Measurements from ENCODE around the gene PHLDA2. TPM values are rescaled to one million over a fixed set of nuclear protein-coding genes. Genes with fewer than 3 reads are reported as not detected.

PHLDA2 gene
- polyA plus RNA-seq, 2 of the 4 experiments (the other 2 are of a cell fraction): 7.0 to 49.6 TPM

GRCh38 chr11:2893935-2894334 lies 35.3 kb downstream of the PHLDA2 start:
- POLR2A ChIA-PET: interaction anchor here (3.5 kb wide), 1 partner anchor 35 kb away, joined by 41 read pairs; the partner anchor contains the start of gene PHLDA2
- H3K27ac ChIP-seq: no peak overlapping the region
- ATAC-seq (no peak), FAIRE-seq (no peak), DNase-seq (ENCODE audit: low read depth in 1 of 2, low spot score in 1 of 2) (no peak)
- peaks cover 25% of the 10 kb centered on the region for H3K4me1 ChIP-seq
- no peak overlapping the region for H3K4me2 ChIP-seq
- CTCF ChIA-PET: interaction anchor here (0.7 to 21.2 kb wide), 11 partner anchors 10 to 493 kb away, joined by 3 to 1059 read pairs (median 8); partner anchors contain the start of genes PHLDA2 and TSSC4
- WGBS (ENCODE audit: missing lambda C conversion rate): 92% methylated on average over 4 of the region's 4 CpGs
- H3K9me3 ChIP-seq: no peaks in the 10 kb centered on the region
- TF ChIP-seq KDM1A (IDR thresholded peaks at IDR 0.05; ENCODE audit: low read depth) (0 out of 2 replicates have a peak, but pooled peaks have one; percentile 15), CHD4 (IDR thresholded peaks at IDR 0.05; ENCODE audit: borderline replicate concordance) (0 out of 2 replicates have a peak, but pooled peaks have one; percentile 40), ZSCAN20 (CRISPR knock-in tag; IDR thresholded peaks at IDR 0.05) (no peak)
- no peak overlapping the region for H3K4me3 ChIP-seq

DNA sequence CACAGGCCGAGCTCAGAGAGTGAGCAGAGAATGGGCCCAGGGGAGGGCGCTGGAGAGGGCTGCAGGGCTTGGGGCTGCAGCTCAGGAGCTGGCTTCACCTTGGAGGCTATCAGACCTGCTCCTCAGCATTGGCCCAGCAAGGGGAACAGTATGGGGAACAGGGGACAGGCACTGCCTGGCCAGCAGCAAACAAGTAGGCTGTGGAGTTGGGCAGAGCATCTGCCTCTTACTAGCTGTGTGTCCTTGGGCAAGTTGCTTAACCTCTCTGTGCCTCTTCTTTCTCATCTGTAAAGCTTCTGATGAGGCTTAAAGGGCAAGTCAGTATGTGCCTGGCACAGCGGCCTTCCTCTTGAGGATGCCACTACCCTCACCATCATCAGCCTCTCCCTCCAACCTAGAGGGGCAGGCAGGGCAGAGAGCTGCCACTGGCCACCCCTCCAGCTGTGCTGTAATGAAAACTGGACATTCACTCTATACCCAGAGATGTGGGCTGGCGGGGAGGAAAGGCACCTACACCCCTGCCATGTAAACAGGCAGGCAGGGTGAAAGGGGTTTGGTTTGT lies 36.2 kb downstream of the PHLDA2 start:
- no peak for FAIRE-seq
- WGBS (ENCODE audit: missing lambda C conversion rate): 46% methylated on average over 4 of the region's 4 CpGs
- TF ChIP-seq, protein P1, sequence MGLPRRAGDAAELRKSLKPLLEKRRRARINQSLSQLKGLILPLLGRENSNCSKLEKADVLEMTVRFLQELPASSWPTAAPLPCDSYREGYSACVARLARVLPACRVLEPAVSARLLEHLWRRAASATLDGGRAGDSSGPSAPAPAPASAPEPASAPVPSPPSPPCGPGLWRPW (IDR thresholded peaks at IDR 0.05): no peak
- TF ChIP-seq RCOR1 (IDR thresholded peaks at IDR 0.05; ENCODE audit: low read depth, low read length) (no peak), BCL3 (IDR thresholded peaks at IDR 0.05) (no peak), ZFP36 (IDR thresholded peaks at IDR 0.05; ENCODE audit: borderline replicate concordance, partially characterized antibody) (peak; percentile 86), KDM1A (IDR thresholded peaks at IDR 0.05; ENCODE audit: low read depth) (peak; percentile 56; the same call in 1 of the 2 replicates), RAD21 (conservative IDR thresholded peaks at IDR 0.05 in 1 of 2, IDR thresholded peaks at IDR 0.05 in 1 of 2) (0 out of 5 replicates have a peak, but pooled peaks of 1 of the 2 experiments have one; percentile 7), NFE2L2 (conservative IDR thresholded peaks at IDR 0.05; ENCODE audit: low read length) (no peak)
- ATAC-seq: peak; percentile 31 to 52; a peak in 5 of 6 replicates
- Histone ChIP-seq H3K27ac (peak overlapping the region; percentile 74 to 90), H3K4me3 (peak overlapping the region; percentile 42), H3K4me2 (peak overlapping the region; percentile 89), H3K9me3 (no peaks in the 10 kb centered on the region), H3K4me1 (peaks cover 16% of the 10 kb centered on the region)
- POLR2A ChIA-PET: interaction anchor here (2.0 to 3.5 kb wide), 2 partner anchors 10 to 36 kb away, joined by 9 to 41 read pairs; partner anchors contain the start of gene PHLDA2
- DNase-seq (ENCODE audit: low read depth in 1 of 2, low spot score in 1 of 2): no peak
- CTCF ChIA-PET: interaction anchor here (0.6 to 21.2 kb wide), 26 partner anchors 11 to 695 kb away, joined by 3 to 1059 read pairs (median 6); partner anchors contain the start of genes PHLDA2 and TSSC4

DNA sequence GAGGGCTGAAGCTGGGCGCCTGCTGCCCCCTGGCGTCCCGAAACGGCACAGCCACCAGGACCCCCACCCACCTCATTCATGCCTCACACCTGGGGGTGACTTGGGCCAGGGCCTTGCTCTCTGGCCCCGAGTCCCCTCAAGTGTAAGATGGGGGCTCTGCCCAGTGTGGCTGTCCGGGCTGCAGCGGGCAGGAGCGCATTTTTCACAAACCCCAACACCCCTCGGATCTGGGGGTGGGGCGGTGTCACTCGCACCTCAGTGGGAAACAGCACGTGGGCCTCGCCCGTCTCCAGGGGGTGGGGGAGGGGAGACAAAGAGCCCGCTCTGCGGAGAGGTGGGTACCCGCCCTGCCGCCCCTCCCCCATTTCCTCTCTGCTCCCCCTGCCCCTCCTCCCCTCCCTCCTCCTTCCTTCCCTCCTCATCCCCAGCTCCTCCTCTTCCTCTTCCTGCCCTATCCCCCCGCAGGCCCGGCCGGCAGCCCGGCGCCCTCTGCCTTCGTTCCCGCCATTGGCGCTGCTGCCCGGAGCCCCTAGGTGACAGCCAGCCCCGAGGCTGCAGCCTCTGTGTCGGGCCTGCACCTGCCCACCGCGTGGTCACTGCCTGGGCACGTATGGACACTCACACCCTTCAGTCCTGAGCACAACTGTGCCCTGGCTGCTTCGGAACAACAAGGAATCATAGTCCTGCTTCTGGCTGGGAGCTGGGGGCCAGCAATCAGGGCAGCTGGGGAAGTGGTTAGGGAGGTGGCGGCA lies 36.8 kb downstream of the PHLDA2 start:
- TF ChIP-seq RAD21 (conservative IDR thresholded peaks at IDR 0.05 in 1 of 2, IDR thresholded peaks at IDR 0.05 in 1 of 2) (peak; percentile 81 to 83), E2F6 (IDR thresholded peaks at IDR 0.05; ENCODE audit: borderline replicate concordance, low read depth) (0 out of 2 replicates have a peak, but pooled peaks have one; percentile 39), KDM5A (IDR thresholded peaks at IDR 0.05) (no peak), MAX (IDR thresholded peaks at IDR 0.05) (peak; percentile 37; the same call in 1 of the 2 replicates), POLR2A (IDR thresholded peaks at IDR 0.05; ENCODE audit: low read length) (peak; percentile 28; the same call in 1 of the 2 replicates), SMC3 (IDR thresholded peaks at IDR 0.05) (peak; percentile 88), RCOR1 (IDR thresholded peaks at IDR 0.05; ENCODE audit: low read depth, low read length) (no peak), BCL3 (IDR thresholded peaks at IDR 0.05) (0 out of 3 replicates have a peak, but pooled peaks have one; percentile 4), JUN (IDR thresholded peaks at IDR 0.05) (0 out of 5 replicates have a peak, but pooled peaks of 1 of the 2 experiments have one; percentile 38)
- TF ChIP-seq, protein P2, sequence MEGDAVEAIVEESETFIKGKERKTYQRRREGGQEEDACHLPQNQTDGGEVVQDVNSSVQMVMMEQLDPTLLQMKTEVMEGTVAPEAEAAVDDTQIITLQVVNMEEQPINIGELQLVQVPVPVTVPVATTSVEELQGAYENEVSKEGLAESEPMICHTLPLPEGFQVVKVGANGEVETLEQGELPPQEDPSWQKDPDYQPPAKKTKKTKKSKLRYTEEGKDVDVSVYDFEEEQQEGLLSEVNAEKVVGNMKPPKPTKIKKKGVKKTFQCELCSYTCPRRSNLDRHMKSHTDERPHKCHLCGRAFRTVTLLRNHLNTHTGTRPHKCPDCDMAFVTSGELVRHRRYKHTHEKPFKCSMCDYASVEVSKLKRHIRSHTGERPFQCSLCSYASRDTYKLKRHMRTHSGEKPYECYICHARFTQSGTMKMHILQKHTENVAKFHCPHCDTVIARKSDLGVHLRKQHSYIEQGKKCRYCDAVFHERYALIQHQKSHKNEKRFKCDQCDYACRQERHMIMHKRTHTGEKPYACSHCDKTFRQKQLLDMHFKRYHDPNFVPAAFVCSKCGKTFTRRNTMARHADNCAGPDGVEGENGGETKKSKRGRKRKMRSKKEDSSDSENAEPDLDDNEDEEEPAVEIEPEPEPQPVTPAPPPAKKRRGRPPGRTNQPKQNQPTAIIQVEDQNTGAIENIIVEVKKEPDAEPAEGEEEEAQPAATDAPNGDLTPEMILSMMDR (IDR thresholded peaks at IDR 0.05): peak; percentile 83
- ATAC-seq (peak; percentile 42 to 74), FAIRE-seq (no peak), DNase-seq (ENCODE audit: low read depth in 1 of 2, low spot score in 1 of 2) (peak; percentile 49 to 74)
- Histone ChIP-seq H3K4me1 (peaks cover 16% of the 10 kb centered on the region), H3K4me3 (peak overlapping the region; percentile 42), H3K27ac (peak overlapping the region; percentile 74 to 90), H3K4me2 (peak overlapping the region; percentile 89), H3K9me3 (no peaks in the 10 kb centered on the region)
- WGBS (ENCODE audit: missing lambda C conversion rate): 12% methylated on average over 15 of the region's 34 CpGs
- ChIA-PET CTCF (interaction anchor here (0.7 to 21.2 kb wide), 34 partner anchors 10 to 706 kb away, joined by 3 to 1059 read pairs (median 5); partner anchors contain the start of gene PHLDA2), POLR2A (interaction anchor here (2.0 to 3.5 kb wide), 3 partner anchors 10 to 359 kb away, joined by 9 to 41 read pairs (median 15); partner anchors contain the start of gene PHLDA2)

All from A549 (cell line).